HG03558 (cell line): Measurements from ENCODE around the gene FSTL3.
"Not testable (repeated sequence)": the region's sequence is repeated elsewhere in the genome, so short reads cannot be mapped to it uniquely, and the experiment has no call there.

Source experiments
- ATAC-seq: cut with Tn5 transposase; IDR thresholded peaks from one replicate; pipeline ENCODE4 v1.9.1; 2021; ENCODE audit warnings: moderate number of reproducible peaks; ENCODE audit not compliant: unreplicated experiment; ENCODE audit errors: extremely low read depth

The FSTL3 gene

GRCh38 chr19:708154-709143, 32.3 kb downstream of the FSTL3 start, which contains the start of gene PALM:
PALM (plus strand) TSS chr19:708935; CDS start chr19:709147, 212 bp downstream.
- ATAC-seq = no peak

- no peak for ATAC-seq
Observed at GRCh38 chr19:709196-709964, 33.2 kb downstream of the FSTL3 start.

GRCh38 chr19:709965-710571, 33.9 kb downstream of the FSTL3 start:
- no peak for ATAC-seq

GRCh38 chr19:710767-711166, 34.6 kb downstream of the FSTL3 start:
- ATAC-seq = no peak

GRCh38 chr19:711254-711653, 35.1 kb downstream of the FSTL3 start:
- no peak for ATAC-seq

GRCh38 chr19:715347-715746, 39.2 kb downstream of the FSTL3 start:
- ATAC-seq = no peak

- no peak for ATAC-seq
Observed at GRCh38 chr19:718251-718951, 42.2 kb downstream of the FSTL3 start.

GRCh38 chr19:718991-719512, 42.9 kb downstream of the FSTL3 start:
- ATAC-seq = no peak

- no peak for ATAC-seq
Observed at GRCh38 chr19:719636-720344, 43.6 kb downstream of the FSTL3 start.

- no peak for ATAC-seq
Observed at GRCh38 chr19:720345-721160, 44.4 kb downstream of the FSTL3 start.

GRCh38 chr19:722553-723101, 46.4 kb downstream of the FSTL3 start:
- no peak for ATAC-seq

- ATAC-seq = no peak
Observed at GRCh38 chr19:723247-723646, 47.1 kb downstream of the FSTL3 start.

GRCh38 chr19:723714-724113, 47.5 kb downstream of the FSTL3 start:
- no peak for ATAC-seq

- ATAC-seq = no peak
Observed at GRCh38 chr19:725461-726089, 49.4 kb downstream of the FSTL3 start.

GRCh38 chr19:726993-727956, 51.1 kb downstream of the FSTL3 start:
- no peak for ATAC-seq

GRCh38 chr19:728011-728410, 51.8 kb downstream of the FSTL3 start:
- ATAC-seq = no peak

GRCh38 chr19:729564-729963, 53.4 kb downstream of the FSTL3 start:
- not testable (repeated sequence) for ATAC-seq
